DOHH2 (cell line): ENCODE results near the gene XPA.

ENCODE experiments used
- CTCF ChIP-seq: fragments of 200-600 bp; sonication (generic); IDR thresholded peaks from one replicate; pipeline ENCODE4 v1.5.1; 2014; ENCODE audit warnings: antibody characterized with exemption, mild to moderate bottlenecking, low read depth, low read length; ENCODE audit not compliant: poor library complexity, severe bottlenecking
- EZH2phosphoT487 ChIP-seq: fragments of 200-600 bp; sonication (generic); IDR thresholded peaks from 2 replicates; pipeline ENCODE4 v1.6.1; 2017; ENCODE audit warnings: borderline replicate concordance, mild to moderate bottlenecking, antibody characterized with exemption, low read length, moderate library complexity, mixed read lengths

GRCh38 chr9:97675655-97676054 is 21.5 kb downstream of the XPA start:
- no peak for TF ChIP-seq CTCF
- no peak for TF ChIP-seq EZH2phosphoT487
